Measurements from ENCODE around the gene VAT1L. TPM values are rescaled to one million over a fixed set of nuclear protein-coding genes. Genes with fewer than 3 reads are reported as not detected.
"Not testable (repeated sequence)": the region's sequence is repeated elsewhere in the genome, so short reads cannot be mapped to it uniquely, and the experiment has no call there.

The VAT1L gene
- polyA plus RNA-seq, 1 donor: 14.8 TPM

GRCh38 chr16:77987810-77988209, 199.4 kb downstream of the VAT1L start:
- Histone ChIP-seq H3K27ac (ENCODE audit: low read length) (no peak overlapping the region), H3K4me3 (ENCODE audit: low read length) (no peak overlapping the region), H3K4me1 (ENCODE audit: control insufficient read depth, insufficient read depth, low read length) (no peaks in the 10 kb centered on the region), H3K36me3 (ENCODE audit: control insufficient read depth, insufficient read depth, low read length) (no peaks in the 10 kb centered on the region), H3K27me3 (ENCODE audit: control insufficient read depth, insufficient read depth, low read length) (no peaks in the 10 kb centered on the region), H3K9me3 (ENCODE audit: control insufficient read depth, low read depth, low read length) (no peaks in the 10 kb centered on the region)
- DNase-seq: no peak
- no CpG with 5 or more reads among the region's 2 CpGs for WGBS (ENCODE audit: insufficient coverage, low lambda C conversion rate)

DNA sequence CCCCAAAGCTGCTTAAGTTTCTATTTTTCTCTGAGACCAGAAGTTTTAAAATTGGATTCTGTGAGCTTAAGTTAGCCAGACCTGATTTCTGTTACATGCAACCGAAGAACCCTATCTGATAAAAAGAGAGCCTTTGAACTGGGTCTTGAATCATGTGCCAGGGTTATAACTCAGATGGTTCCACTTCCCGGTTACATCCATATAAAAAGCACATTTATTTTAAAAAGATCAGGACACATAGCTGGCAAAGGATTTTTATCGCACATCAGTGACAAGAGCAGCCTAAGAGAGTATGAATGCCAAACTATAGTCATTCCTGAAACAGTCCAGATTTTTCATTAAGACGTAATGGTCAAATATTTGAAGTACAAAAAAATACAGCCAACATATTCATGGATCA, 201.5 kb downstream of the VAT1L start:
- Histone ChIP-seq H3K27ac (ENCODE audit: low read length) (no peak overlapping the region), H3K36me3 (ENCODE audit: control insufficient read depth, insufficient read depth, low read length) (no peaks in the 10 kb centered on the region), H3K27me3 (ENCODE audit: control insufficient read depth, insufficient read depth, low read length) (no peaks in the 10 kb centered on the region), H3K9me3 (ENCODE audit: control insufficient read depth, low read depth, low read length) (no peaks in the 10 kb centered on the region), H3K4me3 (ENCODE audit: low read length) (no peak overlapping the region), H3K4me1 (ENCODE audit: control insufficient read depth, insufficient read depth, low read length) (no peaks in the 10 kb centered on the region)
- WGBS (ENCODE audit: insufficient coverage, low lambda C conversion rate): no CpG with 5 or more reads among the region's 4 CpGs
- DNase-seq: no peak

- no peak for DNase-seq
- Histone ChIP-seq H3K4me1 (ENCODE audit: control insufficient read depth, insufficient read depth, low read length) (no peaks in the 10 kb centered on the region), H3K27me3 (ENCODE audit: control insufficient read depth, insufficient read depth, low read length) (no peaks in the 10 kb centered on the region), H3K9me3 (ENCODE audit: control insufficient read depth, low read depth, low read length) (peaks cover 6% of the 10 kb centered on the region), H3K4me3 (ENCODE audit: low read length) (no peak overlapping the region), H3K27ac (ENCODE audit: low read length) (no peak overlapping the region), H3K36me3 (ENCODE audit: control insufficient read depth, insufficient read depth, low read length) (no peaks in the 10 kb centered on the region)
- WGBS (ENCODE audit: insufficient coverage, low lambda C conversion rate): no CpG with 5 or more reads among the region's 4 CpGs
These were observed 203.3 kb downstream of the VAT1L start for GRCh38 chr16:77991701-77992100.

GRCh38 chr16:77992381-77992780, 204.0 kb downstream of the VAT1L start:
- H3K27me3 ChIP-seq (ENCODE audit: control insufficient read depth, insufficient read depth, low read length); DNase-seq; H3K4me1 ChIP-seq (ENCODE audit: control insufficient read depth, insufficient read depth, low read length); H3K9me3 ChIP-seq (ENCODE audit: control insufficient read depth, low read depth, low read length); H3K27ac ChIP-seq (ENCODE audit: low read length); H3K36me3 ChIP-seq (ENCODE audit: control insufficient read depth, insufficient read depth, low read length); H3K4me3 ChIP-seq (ENCODE audit: low read length): not testable (repeated sequence)
- no CpG with 5 or more reads among the region's 2 CpGs for WGBS (ENCODE audit: insufficient coverage, low lambda C conversion rate)

DNA sequence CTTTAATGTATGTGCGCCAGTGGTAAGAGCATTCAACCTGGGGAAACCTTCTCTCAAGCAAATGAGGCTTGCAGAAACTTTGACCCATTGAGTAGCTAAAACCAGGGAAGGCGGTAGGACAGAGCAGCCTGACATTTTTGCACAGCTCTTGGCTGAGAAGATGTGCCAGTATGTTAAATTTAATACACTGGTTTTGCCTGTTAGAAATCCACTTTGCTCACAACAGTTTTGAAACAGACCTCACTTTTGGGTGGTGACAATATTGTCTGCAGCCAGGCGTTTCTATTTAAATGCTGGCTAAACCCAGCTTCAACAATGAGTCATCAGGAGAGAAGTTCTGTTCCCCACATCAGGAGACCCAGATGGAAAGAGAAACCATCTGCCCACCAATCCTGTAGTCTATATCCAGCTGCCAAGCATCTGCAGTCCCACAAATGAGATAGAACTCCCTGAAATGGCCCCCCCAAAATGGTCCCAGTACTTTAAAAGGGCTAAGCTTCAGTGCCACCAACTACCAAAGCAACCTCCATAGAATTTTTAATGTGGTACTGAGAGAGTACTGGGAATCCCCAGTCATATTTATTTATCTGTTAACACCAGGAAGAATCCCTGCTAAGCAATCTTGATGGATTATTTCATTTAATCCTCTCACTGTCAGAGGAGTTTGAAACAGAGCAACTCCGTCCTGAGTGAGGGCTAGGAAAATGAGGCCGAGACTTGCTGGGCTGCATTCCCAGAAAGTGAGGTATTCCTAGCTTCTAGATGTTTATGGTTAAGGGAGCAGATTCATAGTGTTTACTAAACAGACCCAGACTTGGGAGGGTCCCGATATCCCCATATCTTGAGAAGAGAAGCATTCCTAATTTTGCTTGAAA, 205.0 kb downstream of the VAT1L start:
- WGBS (ENCODE audit: insufficient coverage, low lambda C conversion rate): no CpG with 5 or more reads among the region's 6 CpGs
- Histone ChIP-seq H3K27ac (ENCODE audit: low read length) (no peak overlapping the region), H3K9me3 (ENCODE audit: control insufficient read depth, low read depth, low read length) (peaks cover 8% of the 10 kb centered on the region), H3K4me3 (ENCODE audit: low read length) (no peak overlapping the region), H3K27me3 (ENCODE audit: control insufficient read depth, insufficient read depth, low read length) (no peaks in the 10 kb centered on the region), H3K36me3 (ENCODE audit: control insufficient read depth, insufficient read depth, low read length) (no peaks in the 10 kb centered on the region), H3K4me1 (ENCODE audit: control insufficient read depth, insufficient read depth, low read length) (no peaks in the 10 kb centered on the region)
- no peak for DNase-seq

GRCh38 chr16:77995843-77996455, 207.6 kb downstream of the VAT1L start:
- Histone ChIP-seq H3K9me3 (ENCODE audit: control insufficient read depth, low read depth, low read length) (peaks cover 8% of the 10 kb centered on the region), H3K27ac (ENCODE audit: low read length) (no peak overlapping the region)
- no CpG with 5 or more reads among the region's 7 CpGs for WGBS (ENCODE audit: insufficient coverage, low lambda C conversion rate)

GRCh38 chr16:77998350-77999023, 210.1 kb downstream of the VAT1L start:
- H3K9me3 ChIP-seq (ENCODE audit: control insufficient read depth, low read depth, low read length): peaks cover 8% of the 10 kb centered on the region
- WGBS (ENCODE audit: insufficient coverage, low lambda C conversion rate): no CpG with 5 or more reads among the region's 10 CpGs
- no peak overlapping the region for H3K4me3 ChIP-seq (ENCODE audit: low read length)
- H3K36me3 ChIP-seq (ENCODE audit: control insufficient read depth, insufficient read depth, low read length): no peaks in the 10 kb centered on the region
- H3K27me3 ChIP-seq (ENCODE audit: control insufficient read depth, insufficient read depth, low read length): no peaks in the 10 kb centered on the region
- H3K4me1 ChIP-seq (ENCODE audit: control insufficient read depth, insufficient read depth, low read length): peaks cover 5% of the 10 kb centered on the region
- no peak for DNase-seq
- no peak overlapping the region for H3K27ac ChIP-seq (ENCODE audit: low read length)

More at GRCh38 chr16:77995843-77996455, 207.6 kb downstream of the VAT1L start:
- peaks cover under 1% of the 10 kb centered on the region for H3K4me1 ChIP-seq (ENCODE audit: control insufficient read depth, insufficient read depth, low read length)
- H3K27me3 ChIP-seq (ENCODE audit: control insufficient read depth, insufficient read depth, low read length): no peaks in the 10 kb centered on the region
- H3K36me3 ChIP-seq (ENCODE audit: control insufficient read depth, insufficient read depth, low read length): no peaks in the 10 kb centered on the region
- DNase-seq: no peak
- H3K4me3 ChIP-seq (ENCODE audit: low read length): no peak overlapping the region

- Histone ChIP-seq H3K36me3 (ENCODE audit: control insufficient read depth, insufficient read depth, low read length) (no peaks in the 10 kb centered on the region), H3K9me3 (ENCODE audit: control insufficient read depth, low read depth, low read length) (peaks cover 4% of the 10 kb centered on the region), H3K4me3 (ENCODE audit: low read length) (no peak overlapping the region), H3K27ac (ENCODE audit: low read length) (no peak overlapping the region), H3K27me3 (ENCODE audit: control insufficient read depth, insufficient read depth, low read length) (no peaks in the 10 kb centered on the region), H3K4me1 (ENCODE audit: control insufficient read depth, insufficient read depth, low read length) (peaks cover 5% of the 10 kb centered on the region)
- no CpG with 5 or more reads among the region's 4 CpGs for WGBS (ENCODE audit: insufficient coverage, low lambda C conversion rate)
- peak; percentile 35 to 65 for DNase-seq
These were observed 213.2 kb downstream of the VAT1L start for GRCh38 chr16:78001451-78002025.

DNA sequence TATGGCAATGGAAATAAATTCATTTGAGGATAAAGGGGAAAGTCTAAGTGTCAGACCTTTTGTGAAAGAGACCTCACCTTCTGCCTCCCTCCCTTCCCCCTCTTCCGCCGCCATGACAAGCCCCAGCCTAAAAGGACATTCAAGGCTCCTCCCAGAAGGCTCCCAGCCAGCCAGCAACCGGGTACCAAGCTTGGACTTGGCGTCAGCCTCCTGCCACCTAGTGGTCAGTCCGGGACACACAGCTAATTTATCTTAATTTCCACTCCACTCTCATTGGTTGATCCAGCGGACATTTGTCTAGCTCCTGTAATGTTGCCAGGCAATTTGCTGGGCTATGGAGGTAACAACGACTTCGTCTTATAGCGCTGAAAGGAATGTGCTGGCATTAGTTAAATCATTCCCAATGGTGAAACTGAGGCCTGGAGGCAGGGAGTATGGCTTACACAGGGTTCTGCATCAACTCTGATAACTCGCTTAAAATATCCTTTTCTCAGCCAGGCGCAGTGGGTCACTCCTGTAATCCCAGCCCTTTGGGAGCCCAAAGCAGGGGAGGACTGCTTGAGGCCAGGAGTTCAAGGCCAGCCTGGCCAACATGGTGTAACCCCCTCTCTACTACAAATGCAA, 214.7 kb downstream of the VAT1L start:
- H3K36me3 ChIP-seq (ENCODE audit: control insufficient read depth, insufficient read depth, low read length): no peaks in the 10 kb centered on the region
- H3K27ac ChIP-seq (ENCODE audit: low read length): no peak overlapping the region
- H3K4me3 ChIP-seq (ENCODE audit: low read length): no peak overlapping the region
- no peaks in the 10 kb centered on the region for H3K27me3 ChIP-seq (ENCODE audit: control insufficient read depth, insufficient read depth, low read length)
- DNase-seq: peak; percentile 61 to 63
- H3K9me3 ChIP-seq (ENCODE audit: control insufficient read depth, low read depth, low read length): no peaks in the 10 kb centered on the region
- peaks cover 5% of the 10 kb centered on the region for H3K4me1 ChIP-seq (ENCODE audit: control insufficient read depth, insufficient read depth, low read length)
- 0% methylated on average over 3 of the region's 11 CpGs for WGBS (ENCODE audit: insufficient coverage, low lambda C conversion rate)

DNA sequence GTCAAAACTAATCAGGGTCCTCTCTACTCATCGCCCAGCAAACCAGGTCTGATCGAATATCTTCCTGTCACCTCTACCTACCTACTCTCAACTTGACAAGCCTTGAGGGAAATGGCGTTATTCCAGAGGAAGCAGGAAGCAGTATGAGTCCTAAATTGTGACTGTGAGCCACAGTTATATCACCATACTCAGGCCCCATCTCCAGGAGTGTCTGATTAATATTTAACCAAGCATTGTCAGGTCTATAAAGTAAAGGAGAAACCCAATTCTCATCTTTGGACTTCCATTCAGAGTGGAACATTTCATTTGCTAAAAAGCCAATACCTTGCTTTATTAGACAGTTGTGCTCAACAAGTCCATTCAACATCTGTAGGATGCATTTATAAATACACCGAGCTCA, 216.2 kb downstream of the VAT1L start:
- WGBS (ENCODE audit: insufficient coverage, low lambda C conversion rate): no CpG with 5 or more reads among the region's 4 CpGs
- Histone ChIP-seq H3K36me3 (ENCODE audit: control insufficient read depth, insufficient read depth, low read length) (no peaks in the 10 kb centered on the region), H3K27me3 (ENCODE audit: control insufficient read depth, insufficient read depth, low read length) (no peaks in the 10 kb centered on the region), H3K27ac (ENCODE audit: low read length) (no peak overlapping the region), H3K9me3 (ENCODE audit: control insufficient read depth, low read depth, low read length) (no peaks in the 10 kb centered on the region), H3K4me3 (ENCODE audit: low read length) (no peak overlapping the region), H3K4me1 (ENCODE audit: control insufficient read depth, insufficient read depth, low read length) (peaks cover 5% of the 10 kb centered on the region)
- DNase-seq: peak; percentile 14 to 58

Data from large intestine (tissue), 3 donors.